Activated T-helper 9 cell treated with anti-CD3 and anti-CD28 coated beads, Interleukin-2, amount 50 U/mL, for 16 hours (primary cell): ENCODE data around the gene MAN1A2.

ENCODE experiments used
- DNase-seq: peaks from one replicate; pipeline ENCODE4 v3.0.0-alpha.2; 2020; ENCODE audit warnings: low read depth

Gene MAN1A2

GRCh38 chr1:117577191-117577885 lies 210.1 kb downstream of the MAN1A2 start:
- no peak for DNase-seq

GRCh38 chr1:117578466-117578865 lies 211.2 kb downstream of the MAN1A2 start:
- DNase-seq: no peak
